ENCODE data around the gene KRTAP10-2. TPM values are rescaled to one million over a fixed set of nuclear protein-coding genes. Genes with fewer than 3 reads are reported as not detected.
"Not testable (repeated sequence)": the region's sequence is repeated elsewhere in the genome, so short reads cannot be mapped to it uniquely, and the experiment has no call there.

Gene KRTAP10-2
- total and polyA plus RNA-seq, 8 donors: 0.24 TPM; not detected in 7

GRCh38 chr21:44558695-44559094 lies 7.4 kb upstream of the KRTAP10-2 start, which contains the start of gene KRTAP10-3:
Gene KRTAP10-3 (minus strand): TSS chr21:44558795. CDS start chr21:44558715, 80 bp downstream.
- Histone ChIP-seq H3K36me3 (no peaks in the 10 kb centered on the region), H3K27ac (no peak within 1 kb of the TSS), H3K4me3 (no peak within 1 kb of the TSS), H3K27me3 (peaks cover 4 to 35% of the 10 kb centered on the region in 2 donors), H3K4me1 (no peaks in the 10 kb centered on the region), H3K9me3 (peaks cover 0 to 7% of the 10 kb centered on the region in 2 donors)
- intact Hi-C loops (cut with DNase I): no loop called here
- no peak for ATAC-seq
- DNase-seq: no peak
- TF ChIP-seq CTCF (IDR thresholded peaks at IDR 0.05): no peak

- H3K36me3 ChIP-seq; H3K4me1 ChIP-seq; ATAC-seq; H3K9me3 ChIP-seq; H3K4me3 ChIP-seq; H3K27ac ChIP-seq; intact Hi-C loops (cut with DNase I): not testable (repeated sequence)
- H3K27me3 ChIP-seq: peaks cover 4 to 35% of the 10 kb centered on the region in 2 donors
- DNase-seq: peak in 1 of 4 donors; percentile 57
Observed at GRCh38 chr21:44558329-44558675, 7.0 kb upstream of the KRTAP10-2 start.

GRCh38 chr21:44557491-44558328 lies 6.4 kb upstream of the KRTAP10-2 start:
- ATAC-seq (no peak), DNase-seq (peak in 1 of 4 donors; percentile 70)
- Histone ChIP-seq H3K27ac (no peak overlapping the region), H3K27me3 (peaks cover 4 to 36% of the 10 kb centered on the region in 2 donors), H3K4me3 (no peak overlapping the region), H3K9me3 (peaks cover 0 to 7% of the 10 kb centered on the region in 2 donors), H3K4me1 (no peaks in the 10 kb centered on the region), H3K36me3 (no peaks in the 10 kb centered on the region)
- no peak for TF ChIP-seq CTCF (IDR thresholded peaks at IDR 0.05)
- intact Hi-C loops (cut with DNase I): no loop called here

- Histone ChIP-seq H3K36me3 (no peaks in the 10 kb centered on the region), H3K4me1 (no peaks in the 10 kb centered on the region), H3K9me3 (peaks cover 0 to under 1% of the 10 kb centered on the region in 2 donors), H3K27me3 (peaks cover 4 to 44% of the 10 kb centered on the region in 2 donors), H3K27ac (no peak overlapping the region), H3K4me3 (no peak overlapping the region)
- no peak for TF ChIP-seq CTCF (IDR thresholded peaks at IDR 0.05)
- intact Hi-C loops (cut with DNase I): no loop called here
- ATAC-seq (no peak), DNase-seq (peak in 1 of 4 donors; percentile 24)
Observed at GRCh38 chr21:44556879-44557278, 5.6 kb upstream of the KRTAP10-2 start.

GRCh38 chr21:44555200-44555875 lies 4.0 kb upstream of the KRTAP10-2 start:
- H3K27me3 ChIP-seq: peaks cover 4 to 58% of the 10 kb centered on the region in 2 donors
- intact Hi-C loops (cut with DNase I): no loop called here
- no peaks in the 10 kb centered on the region for H3K36me3 ChIP-seq
- no peak overlapping the region for H3K27ac ChIP-seq
- H3K9me3 ChIP-seq: no peaks in the 10 kb centered on the region
- no peaks in the 10 kb centered on the region for H3K4me1 ChIP-seq
- no peak overlapping the region for H3K4me3 ChIP-seq
- no peak for TF ChIP-seq CTCF (IDR thresholded peaks at IDR 0.05)
- DNase-seq: peak in 1 of 4 donors; percentile 30
- no peak for ATAC-seq

All from left lung (tissue), 10 donors.